ENCODE results near the gene TAS2R60.
"Not testable (repeated sequence)": the region's sequence is repeated elsewhere in the genome, so short reads cannot be mapped to it uniquely, and the experiment has no call there.

Gene TAS2R60

GRCh38 chr7:143444063-143444782 is 970 bp downstream of the TAS2R60 start:
- DNase-seq (ENCODE audit: low read depth), result no peak

- DNase-seq (ENCODE audit: low read depth), result no peak
These were observed 1.5 kb downstream of the TAS2R60 start for GRCh38 chr7:143444785-143445184.

- DNase-seq (ENCODE audit: low read depth), result no peak
These were observed 4.2 kb downstream of the TAS2R60 start for GRCh38 chr7:143447466-143447865.

GRCh38 chr7:143448429-143448828 is 5.2 kb downstream of the TAS2R60 start:
- DNase-seq (ENCODE audit: low read depth), result no peak

GRCh38 chr7:143449793-143450192 is 6.5 kb downstream of the TAS2R60 start:
- DNase-seq (ENCODE audit: low read depth), result no peak

GRCh38 chr7:143451122-143451521 is 7.9 kb downstream of the TAS2R60 start:
- no peak for DNase-seq (ENCODE audit: low read depth)

- DNase-seq (ENCODE audit: low read depth), result no peak
These were observed 8.5 kb downstream of the TAS2R60 start for GRCh38 chr7:143451746-143452145.

GRCh38 chr7:143452495-143452894 is 9.2 kb downstream of the TAS2R60 start:
- no peak for DNase-seq (ENCODE audit: low read depth)

- DNase-seq (ENCODE audit: low read depth), result no peak
These were observed 10.9 kb downstream of the TAS2R60 start for GRCh38 chr7:143454091-143454680.

- no peak for DNase-seq (ENCODE audit: low read depth)
These were observed 12.2 kb downstream of the TAS2R60 start for GRCh38 chr7:143455491-143455890.

- no peak for DNase-seq (ENCODE audit: low read depth)
These were observed 12.7 kb downstream of the TAS2R60 start for GRCh38 chr7:143455942-143456341.

- DNase-seq (ENCODE audit: low read depth), result no peak
These were observed 13.9 kb downstream of the TAS2R60 start for GRCh38 chr7:143456992-143457793.

- no peak for DNase-seq (ENCODE audit: low read depth)
These were observed 15.0 kb downstream of the TAS2R60 start for GRCh38 chr7:143458263-143458662.

GRCh38 chr7:143458681-143459080 is 15.4 kb downstream of the TAS2R60 start:
- no peak for DNase-seq (ENCODE audit: low read depth)

- no peak for DNase-seq (ENCODE audit: low read depth)
These were observed 16.1 kb downstream of the TAS2R60 start for GRCh38 chr7:143459359-143459758.

- no peak for DNase-seq (ENCODE audit: low read depth)
These were observed 17.2 kb downstream of the TAS2R60 start for GRCh38 chr7:143460271-143460979.

- no peak for DNase-seq (ENCODE audit: low read depth)
These were observed 18.8 kb downstream of the TAS2R60 start for GRCh38 chr7:143462045-143462444.

- DNase-seq (ENCODE audit: low read depth), result no peak
These were observed 20.3 kb downstream of the TAS2R60 start for GRCh38 chr7:143463556-143463955.

GRCh38 chr7:143463957-143464356 is 20.7 kb downstream of the TAS2R60 start:
- no peak for DNase-seq (ENCODE audit: low read depth)

GRCh38 chr7:143467724-143468123 is 24.5 kb downstream of the TAS2R60 start:
- DNase-seq (ENCODE audit: low read depth), result no peak

GRCh38 chr7:143472071-143472689 is 28.9 kb downstream of the TAS2R60 start:
- not testable (repeated sequence) for DNase-seq (ENCODE audit: low read depth)

Data from activated T-cell treated with anti-CD3 and anti-CD28 coated beads for 1 hour (primary cell).